Measurements from ENCODE around the gene SLC66A2. TPM values are rescaled to one million over a fixed set of nuclear protein-coding genes. Genes with fewer than 3 reads are reported as not detected.

Gene SLC66A2
- total and polyA plus RNA-seq, 8 donors, result 19.6 to 36.1 (median 22.6) TPM

- Histone ChIP-seq H3K4me1 (no peaks in the 10 kb centered on the region), H3K27me3 (no peaks in the 10 kb centered on the region), H3K36me3 (peaks cover 0 to 3% (median 0%) of the 10 kb centered on the region in 3 donors), H3K9me3 (no peaks in the 10 kb centered on the region), H3K27ac (no peak overlapping the region), H3K4me3 (no peak overlapping the region)
- FAIRE-seq, result no peak
- no peak for DNase-seq
- WGBS, 2 donors, result 87 to 89% methylated on average over 26 of the region's 26 CpGs
- intact Hi-C loops (cut with DNase I), result no loop called here
- no peak for ATAC-seq
- TF ChIP-seq, protein P1, sequence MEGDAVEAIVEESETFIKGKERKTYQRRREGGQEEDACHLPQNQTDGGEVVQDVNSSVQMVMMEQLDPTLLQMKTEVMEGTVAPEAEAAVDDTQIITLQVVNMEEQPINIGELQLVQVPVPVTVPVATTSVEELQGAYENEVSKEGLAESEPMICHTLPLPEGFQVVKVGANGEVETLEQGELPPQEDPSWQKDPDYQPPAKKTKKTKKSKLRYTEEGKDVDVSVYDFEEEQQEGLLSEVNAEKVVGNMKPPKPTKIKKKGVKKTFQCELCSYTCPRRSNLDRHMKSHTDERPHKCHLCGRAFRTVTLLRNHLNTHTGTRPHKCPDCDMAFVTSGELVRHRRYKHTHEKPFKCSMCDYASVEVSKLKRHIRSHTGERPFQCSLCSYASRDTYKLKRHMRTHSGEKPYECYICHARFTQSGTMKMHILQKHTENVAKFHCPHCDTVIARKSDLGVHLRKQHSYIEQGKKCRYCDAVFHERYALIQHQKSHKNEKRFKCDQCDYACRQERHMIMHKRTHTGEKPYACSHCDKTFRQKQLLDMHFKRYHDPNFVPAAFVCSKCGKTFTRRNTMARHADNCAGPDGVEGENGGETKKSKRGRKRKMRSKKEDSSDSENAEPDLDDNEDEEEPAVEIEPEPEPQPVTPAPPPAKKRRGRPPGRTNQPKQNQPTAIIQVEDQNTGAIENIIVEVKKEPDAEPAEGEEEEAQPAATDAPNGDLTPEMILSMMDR (IDR thresholded peaks at IDR 0.05), result no peak
Measured at GRCh38 chr18:79916128-79916494, 35.3 kb downstream of the SLC66A2 start.

DNA sequence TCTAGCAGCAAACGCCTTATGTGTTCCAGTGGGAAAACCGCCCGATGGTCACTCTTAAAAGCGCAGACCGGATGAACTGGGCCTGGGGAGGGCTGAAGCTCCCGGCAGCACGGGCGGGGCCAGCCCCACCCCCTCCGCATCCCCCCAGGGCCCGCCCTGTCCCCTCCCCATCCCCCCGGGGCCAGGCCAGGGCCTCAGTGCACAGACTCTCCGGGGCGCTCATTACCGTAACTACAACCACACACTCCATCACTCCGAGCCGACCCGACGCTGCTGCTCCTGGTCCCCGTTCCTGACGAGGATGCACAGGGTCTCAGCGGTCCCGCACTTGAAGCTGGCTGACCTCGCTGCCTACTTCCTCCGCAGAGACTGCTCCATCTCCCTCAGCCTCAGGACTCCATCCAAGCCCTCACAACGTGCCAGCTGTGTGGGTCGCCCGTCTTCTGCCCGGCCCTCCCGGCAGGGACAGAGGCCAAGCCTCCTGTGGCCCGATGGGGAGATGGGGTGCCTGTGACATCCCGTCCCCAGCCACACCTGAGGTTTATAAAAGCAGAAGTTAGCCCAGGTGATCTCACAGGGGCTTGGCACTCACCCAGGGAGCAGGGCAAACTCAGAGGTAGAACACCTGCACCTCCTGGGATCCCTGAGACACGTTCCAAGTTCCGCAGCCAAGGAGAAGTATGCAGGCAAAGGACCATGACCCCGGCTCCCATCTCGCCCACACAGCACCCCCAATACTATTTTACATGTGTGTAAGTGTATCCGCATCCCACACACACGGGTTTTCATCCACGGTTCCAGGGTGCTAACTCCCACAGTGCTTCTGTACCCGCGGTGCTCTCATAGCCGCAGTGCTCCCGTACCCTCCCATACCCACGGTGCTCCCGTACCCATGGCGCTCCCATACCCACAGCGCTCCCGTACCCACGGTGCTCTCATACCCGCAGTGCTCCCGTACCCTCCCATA is 36.0 kb downstream of the SLC66A2 start:
- 94 to 95% methylated on average over 48 to 50 of the region's 50 CpGs for WGBS, 2 donors
- Histone ChIP-seq H3K27ac (no peak overlapping the region), H3K9me3 (no peaks in the 10 kb centered on the region), H3K4me1 (no peaks in the 10 kb centered on the region), H3K36me3 (peaks cover 0 to 3% (median 0%) of the 10 kb centered on the region in 3 donors), H3K27me3 (no peaks in the 10 kb centered on the region), H3K4me3 (no peak overlapping the region)
- ATAC-seq, result no peak
- DNase-seq, result peak in 1 of 6 donors; percentile 10
- FAIRE-seq, result no peak
- intact Hi-C loops (cut with DNase I), result no loop called here
- TF ChIP-seq, protein P1 (IDR thresholded peaks at IDR 0.05), result no peak

GRCh38 chr18:79914614-79915160 is 36.8 kb downstream of the SLC66A2 start:
- DNase-seq (peak in 1 of 6 donors; percentile 55), ATAC-seq (no peak), FAIRE-seq (no peak)
- Histone ChIP-seq H3K4me1 (no peaks in the 10 kb centered on the region), H3K27ac (no peak overlapping the region), H3K36me3 (peaks cover 0 to 3% (median 0%) of the 10 kb centered on the region in 3 donors), H3K9me3 (no peaks in the 10 kb centered on the region), H3K27me3 (no peaks in the 10 kb centered on the region), H3K4me3 (no peak overlapping the region)
- WGBS, 2 donors, result 91 to 93% methylated on average over 20 of the region's 20 CpGs
- TF ChIP-seq, protein P1 (IDR thresholded peaks at IDR 0.05), result no peak
- intact Hi-C loops (cut with DNase I), result no loop called here

DNA sequence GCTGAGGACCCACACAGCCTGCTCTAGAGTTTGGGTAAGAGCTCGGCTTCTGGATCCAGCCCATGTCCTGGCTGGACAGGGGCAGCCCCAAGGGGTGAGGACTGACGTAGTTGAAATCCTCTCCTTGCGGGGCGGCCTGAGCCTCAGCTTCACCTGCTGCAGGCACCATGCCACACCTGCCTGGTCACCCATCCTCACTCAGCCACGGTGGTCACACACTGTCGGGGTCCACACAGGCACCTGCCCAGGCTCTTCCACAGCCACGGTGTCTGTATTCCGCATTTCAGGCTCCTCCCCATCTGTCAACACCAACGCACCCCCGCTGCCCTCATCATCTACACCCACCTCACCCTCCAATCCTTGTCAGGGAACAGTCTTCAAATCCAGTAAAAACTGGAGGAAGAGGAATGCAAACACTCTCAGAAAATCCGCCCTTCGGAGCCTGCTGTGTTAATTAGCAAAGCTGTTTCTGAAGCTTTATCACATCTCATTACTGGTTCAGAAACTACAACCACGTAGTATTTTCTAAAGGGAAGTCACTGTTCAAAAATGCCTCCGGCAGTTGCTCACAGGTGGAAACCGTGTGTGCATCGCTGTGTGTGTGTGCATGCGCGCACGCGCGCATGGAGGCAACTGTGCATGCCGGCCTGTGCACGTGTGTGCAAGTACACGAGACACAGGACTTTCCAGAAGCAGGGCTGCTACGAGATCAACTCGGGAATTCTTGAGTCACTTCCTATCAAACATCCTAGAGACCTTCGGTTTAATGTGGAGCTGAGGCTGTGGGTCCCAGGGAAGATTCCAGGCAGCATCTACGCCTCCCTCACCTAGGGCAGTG is 38.2 kb downstream of the SLC66A2 start:
- H3K36me3 ChIP-seq, result peaks cover 0 to 3% (median 0%) of the 10 kb centered on the region in 3 donors

More for the DNA sequence above, 38.2 kb downstream of the SLC66A2 start:
- ATAC-seq (no peak), FAIRE-seq (no peak), DNase-seq (peak in 1 of 6 donors; percentile 8)
- Histone ChIP-seq H3K4me3 (no peak overlapping the region), H3K27me3 (no peaks in the 10 kb centered on the region), H3K4me1 (no peaks in the 10 kb centered on the region), H3K9me3 (no peaks in the 10 kb centered on the region), H3K27ac (no peak overlapping the region)
- intact Hi-C loops (cut with DNase I), result no loop called here
- 91 to 93% methylated on average over 28 of the region's 28 CpGs for WGBS, 2 donors
- TF ChIP-seq, protein P1 (IDR thresholded peaks at IDR 0.05), result no peak

Data from pancreas (tissue), 10 donors.